Measurements from ENCODE around the gene MZT2A. TPM values are rescaled to one million over a fixed set of nuclear protein-coding genes. Genes with fewer than 3 reads are reported as not detected.
"Not testable (repeated sequence)": the region's sequence is repeated elsewhere in the genome, so short reads cannot be mapped to it uniquely, and the experiment has no call there.

Gene MZT2A
- 100 to 1,000 TPM; 173 to 176 TPM for total RNA-seq

GRCh38 chr2:131492015-131492417 is at the start of gene MZT2A:
Gene MZT2A, minus strand, starts transcription at chr2:131492397. Its CDS starts 21 bp downstream, at chr2:131492376.
- 2% methylated on average over 30 of the region's 53 CpGs for WGBS
- H3K9me3 ChIP-seq; DNase-seq (ENCODE audit: low spot score); H3K4me1 ChIP-seq (replicated peaks); intact Hi-C loops (cut with DNase I); H3K27me3 ChIP-seq (replicated peaks; ENCODE audit: insufficient read depth); H3K36me3 ChIP-seq: not testable (repeated sequence)
- Histone ChIP-seq H3K4me3 (peak within 1 kb of the TSS; percentile 68 to 79), H3K27ac (peak within 1 kb of the TSS; percentile 90 to 92)

GRCh38 chr2:131538856-131539255 is 46.7 kb upstream of the MZT2A start:
- DNase-seq (ENCODE audit: low spot score); H3K27me3 ChIP-seq (replicated peaks; ENCODE audit: insufficient read depth); H3K4me1 ChIP-seq (replicated peaks); H3K9me3 ChIP-seq; H3K36me3 ChIP-seq; H3K27ac ChIP-seq; intact Hi-C loops (cut with DNase I); H3K4me3 ChIP-seq: not testable (repeated sequence)
- WGBS, result 91% methylated on average over 13 of the region's 13 CpGs

GRCh38 chr2:131536841-131537240 is 44.6 kb upstream of the MZT2A start:
- DNase-seq (ENCODE audit: low spot score); intact Hi-C loops (cut with DNase I); H3K4me1 ChIP-seq (replicated peaks); H3K27ac ChIP-seq; H3K9me3 ChIP-seq; H3K27me3 ChIP-seq (replicated peaks; ENCODE audit: insufficient read depth); H3K36me3 ChIP-seq; H3K4me3 ChIP-seq: not testable (repeated sequence)
- 97% methylated on average over 13 of the region's 14 CpGs for WGBS

- H3K4me1 ChIP-seq (replicated peaks); H3K4me3 ChIP-seq; H3K36me3 ChIP-seq; intact Hi-C loops (cut with DNase I); H3K27me3 ChIP-seq (replicated peaks; ENCODE audit: insufficient read depth); DNase-seq (ENCODE audit: low spot score); H3K9me3 ChIP-seq; H3K27ac ChIP-seq: not testable (repeated sequence)
- 63% methylated on average over 19 of the region's 21 CpGs for WGBS
Measured at GRCh38 chr2:131535951-131536826, 44.0 kb upstream of the MZT2A start.

- no peak for TF ChIP-seq CTCF (IDR thresholded peaks at IDR 0.05)
- Histone ChIP-seq H3K36me3 (no peaks in the 10 kb centered on the region), H3K27ac (no peak overlapping the region), H3K4me1 (replicated peaks) (no peaks in the 10 kb centered on the region), H3K27me3 (replicated peaks; ENCODE audit: insufficient read depth) (no peaks in the 10 kb centered on the region), H3K4me3 (no peak overlapping the region), H3K9me3 (no peaks in the 10 kb centered on the region)
- WGBS, result 72% methylated on average over 4 of the region's 4 CpGs
- DNase-seq (ENCODE audit: low spot score), result no peak
- intact Hi-C loops (cut with DNase I), result no loop called here
Measured at GRCh38 chr2:131535526-131535925, 43.3 kb upstream of the MZT2A start.

GRCh38 chr2:131534965-131535364 is 42.8 kb upstream of the MZT2A start:
- intact Hi-C loops (cut with DNase I); H3K36me3 ChIP-seq; H3K9me3 ChIP-seq; H3K27me3 ChIP-seq (replicated peaks; ENCODE audit: insufficient read depth); H3K4me1 ChIP-seq (replicated peaks); H3K27ac ChIP-seq; DNase-seq (ENCODE audit: low spot score); H3K4me3 ChIP-seq: not testable (repeated sequence)
- WGBS, result 75% methylated on average over 9 of the region's 11 CpGs

GRCh38 chr2:131534317-131534672 is 42.1 kb upstream of the MZT2A start:
- H3K4me1 ChIP-seq (replicated peaks); DNase-seq (ENCODE audit: low spot score); H3K27me3 ChIP-seq (replicated peaks; ENCODE audit: insufficient read depth); intact Hi-C loops (cut with DNase I); H3K9me3 ChIP-seq; H3K36me3 ChIP-seq; H3K27ac ChIP-seq; H3K4me3 ChIP-seq: not testable (repeated sequence)
- WGBS, result 90% methylated on average over 9 of the region's 13 CpGs

- H3K4me1 ChIP-seq (replicated peaks); H3K27ac ChIP-seq; intact Hi-C loops (cut with DNase I); H3K36me3 ChIP-seq; H3K4me3 ChIP-seq; H3K9me3 ChIP-seq; H3K27me3 ChIP-seq (replicated peaks; ENCODE audit: insufficient read depth): not testable (repeated sequence)
- WGBS, result 62% methylated on average over 12 of the region's 17 CpGs
- peak; percentile 69 for DNase-seq (ENCODE audit: low spot score)
Measured at GRCh38 chr2:131533609-131534316, 41.6 kb upstream of the MZT2A start.

GRCh38 chr2:131532723-131533608 is 40.8 kb upstream of the MZT2A start:
- H3K9me3 ChIP-seq; H3K4me3 ChIP-seq; H3K27me3 ChIP-seq (replicated peaks; ENCODE audit: insufficient read depth); H3K4me1 ChIP-seq (replicated peaks); H3K27ac ChIP-seq; H3K36me3 ChIP-seq; intact Hi-C loops (cut with DNase I); DNase-seq (ENCODE audit: low spot score): not testable (repeated sequence)
- WGBS, result 71% methylated on average over 19 of the region's 23 CpGs

GRCh38 chr2:131531547-131532185 is 39.5 kb upstream of the MZT2A start:
- H3K4me3 ChIP-seq; intact Hi-C loops (cut with DNase I); DNase-seq (ENCODE audit: low spot score); H3K27me3 ChIP-seq (replicated peaks; ENCODE audit: insufficient read depth); H3K27ac ChIP-seq; H3K4me1 ChIP-seq (replicated peaks); H3K36me3 ChIP-seq; H3K9me3 ChIP-seq: not testable (repeated sequence)
- WGBS, result 92% methylated on average over 5 of the region's 11 CpGs
